Activated B cell treated with CpG ODN at 0.5 μM for 24 hours (primary cell): ENCODE results near the gene JUP. TPM values are rescaled to one million over a fixed set of nuclear protein-coding genes. Genes with fewer than 3 reads are reported as not detected.
A peak's percentile ranks its signal among the peaks of the same experiment; 100 is the strongest.

Experiments
- ATAC-seq: fragments of 200-7000 bp; cut with Tn5 transposase; one replicate; pipeline ENCODE4 v1.10.0; 2021; ENCODE audit warnings: low read depth, mild to moderate bottlenecking, moderate library complexity
- CTCF ChIA-PET: fragments of 350-600 bp; sonication (Branson Sonifier 250); formaldehyde crosslinking; loops from one replicate; lab custom pipeline; 2021; ENCODE audit warnings: antibody characterized with exemption; lab: Charles Lee
- POLR2A ChIA-PET: fragments of 350-600 bp; sonication (Branson Sonifier 250); formaldehyde crosslinking; loops from one replicate; lab custom pipeline; 2021; ENCODE audit warnings: antibody characterized with exemption; lab: Charles Lee
- DNase-seq: peaks from one replicate; pipeline ENCODE4 v3.0.0; 2022
- H3K27ac Mint-ChIP-seq: one replicate; pipeline ENCODE4 v1.8.0; 2020; ENCODE audit warnings: mixed read lengths
- H3K27me3 Mint-ChIP-seq: one replicate; pipeline ENCODE4 v1.8.0; 2021; ENCODE audit warnings: mixed read lengths
- H3K36me3 Mint-ChIP-seq: one replicate; pipeline ENCODE4 v1.8.0; 2021; ENCODE audit warnings: low read depth, mixed read lengths
- H3K4me1 Mint-ChIP-seq: one replicate; pipeline ENCODE4 v1.8.0; 2021; ENCODE audit warnings: mixed read lengths
- H3K4me3 Mint-ChIP-seq: one replicate; pipeline ENCODE4 v1.8.0; 2020; ENCODE audit warnings: mild to moderate bottlenecking, mixed read lengths
- H3K9me3 Mint-ChIP-seq: one replicate; pipeline ENCODE4 v1.8.0; 2020; ENCODE audit warnings: mixed read lengths
- CTCF ChIP-seq: fragments of 200-600 bp; IDR thresholded peaks from one replicate; pipeline ENCODE4 v1.8.0; 2022; ENCODE audit warnings: antibody characterized with exemption, mild to moderate bottlenecking
- intact Hi-C: fragments of 100-400 bp; cut with micrococcal nuclease; formaldehyde crosslinking; loops from one replicate; pipeline ENCODE4 v1.15.1; 2024
- total RNA-seq: library from RNA; stranded (reverse); gene quantifications from 2 replicates; pipeline ENCODE4 v1.2.3, GENCODE V29; 2022

JUP gene
- total RNA-seq, 1 donor from 2014 or later: 31.1 TPM

- peaks cover 11% of the 10 kb centered on the region for H3K4me1 Mint-ChIP-seq
- no peaks in the 10 kb centered on the region for H3K9me3 Mint-ChIP-seq
- no peak overlapping the region for H3K27ac Mint-ChIP-seq
- no peak for TF ChIP-seq CTCF
- intact Hi-C loops: loop anchor here (10.0 kb wide), 1 partner anchor 128 kb away; the partner anchor contains the start of gene KLHL11
- POLR2A ChIA-PET: interaction anchor here (0.5 to 1.1 kb wide), 3 partner anchors 48 to 550 kb away, joined by 3 to 5 read pairs (median 4); partner anchors contain the start of gene EIF1
- no peaks in the 10 kb centered on the region for H3K36me3 Mint-ChIP-seq
- DNase-seq (no peak), ATAC-seq (no peak)
- CTCF ChIA-PET: interaction anchor here (1.3 to 4.3 kb wide), 5 partner anchors 49 to 74 kb away, joined by 5 to 54 read pairs (median 7); partner anchors contain the start of genes JUP and P3H4
- H3K27me3 Mint-ChIP-seq: peaks cover 27% of the 10 kb centered on the region
- no peak overlapping the region for H3K4me3 Mint-ChIP-seq
Measured at GRCh38 chr17:41736983-41737679, 49.4 kb downstream of the JUP start.

- TF ChIP-seq CTCF: no peak
- H3K27ac Mint-ChIP-seq: no peak overlapping the region
- H3K36me3 Mint-ChIP-seq: no peaks in the 10 kb centered on the region
- no peaks in the 10 kb centered on the region for H3K9me3 Mint-ChIP-seq
- H3K4me1 Mint-ChIP-seq: peaks cover 11% of the 10 kb centered on the region
- DNase-seq: no peak
- intact Hi-C loops: loop anchor here (10.0 kb wide), 1 partner anchor 129 kb away; the partner anchor contains the start of gene KLHL11
- CTCF ChIA-PET: interaction anchor here (4.3 kb wide), 1 partner anchor 67 kb away, joined by 54 read pairs; no protein-coding TSS in a partner anchor
- POLR2A ChIA-PET: interaction anchor here (1.0 kb wide), 1 partner anchor 47 kb away, joined by 3 read pairs; the partner anchor contains the start of gene EIF1
- peaks cover 34% of the 10 kb centered on the region for H3K27me3 Mint-ChIP-seq
- no peak for ATAC-seq
- H3K4me3 Mint-ChIP-seq: no peak overlapping the region
Measured at GRCh38 chr17:41735744-41736143, 50.8 kb downstream of the JUP start.

GRCh38 chr17:41734949-41735313 lies 51.6 kb downstream of the JUP start:
- Mint-ChIP-seq H3K9me3 (no peaks in the 10 kb centered on the region), H3K4me1 (peaks cover 11% of the 10 kb centered on the region), H3K27me3 (peaks cover 34% of the 10 kb centered on the region), H3K4me3 (peak overlapping the region; percentile 17), H3K27ac (no peak overlapping the region), H3K36me3 (no peaks in the 10 kb centered on the region)
- CTCF ChIA-PET: interaction anchor here (4.3 kb wide), 1 partner anchor 68 kb away, joined by 54 read pairs; no protein-coding TSS in a partner anchor
- TF ChIP-seq CTCF: no peak
- POLR2A ChIA-PET: interaction anchor here (1.3 kb wide), 1 partner anchor 51 kb away, joined by 4 read pairs; no protein-coding TSS in a partner anchor
- DNase-seq (no peak), ATAC-seq (no peak)
- intact Hi-C loops: loop anchor here (10.0 kb wide), 1 partner anchor 130 kb away; the partner anchor contains the start of gene KLHL11

GRCh38 chr17:41734139-41734948 lies 52.2 kb downstream of the JUP start, which contains the start of gene HAP1:
HAP1 (minus strand) TSS chr17:41734643; CDS start chr17:41734634, 9 bp downstream.
- H3K27me3 Mint-ChIP-seq: peaks cover 34% of the 10 kb centered on the region
- DNase-seq (peak; percentile 37), ATAC-seq (peak; percentile 22)
- peaks cover 11% of the 10 kb centered on the region for H3K4me1 Mint-ChIP-seq
- no peaks in the 10 kb centered on the region for H3K36me3 Mint-ChIP-seq
- H3K27ac Mint-ChIP-seq: no peak within 1 kb of the TSS
- intact Hi-C loops: loop anchor here (10.0 kb wide), 1 partner anchor 130 kb away; the partner anchor contains the start of gene KLHL11
- CTCF ChIA-PET: interaction anchor here (4.3 kb wide), 1 partner anchor 68 kb away, joined by 54 read pairs; no protein-coding TSS in a partner anchor
- H3K9me3 Mint-ChIP-seq: no peaks in the 10 kb centered on the region
- POLR2A ChIA-PET: interaction anchor here (1.3 kb wide), 1 partner anchor 51 kb away, joined by 4 read pairs; no protein-coding TSS in a partner anchor
- TF ChIP-seq CTCF: no peak
- H3K4me3 Mint-ChIP-seq: peak within 1 kb of the TSS; percentile 53
